Activated naive CD4-positive, alpha-beta T cell (primary cell): ENCODE data around the gene STXBP3.
"Not testable (repeated sequence)": the region's sequence is repeated elsewhere in the genome, so short reads cannot be mapped to it uniquely, and the experiment has no call there.

ENCODE experiments used
- DNase-seq, 4 experiments: peaks; one replicate each; lab custom pipeline; 2025; lab: John Stamatoyannopoulos, UW

Gene STXBP3

GRCh38 chr1:108728327-108728923, 18.0 kb upstream of the STXBP3 start:
- no peak for DNase-seq

- DNase-seq: no peak
Observed at GRCh38 chr1:108729481-108729880, 17.0 kb upstream of the STXBP3 start.

- no peak for DNase-seq
Observed at GRCh38 chr1:108732398-108732797, 14.1 kb upstream of the STXBP3 start.

GRCh38 chr1:108734171-108734865, 12.2 kb upstream of the STXBP3 start:
- DNase-seq: no peak

- DNase-seq: no peak
Observed at GRCh38 chr1:108742253-108742652, 4.2 kb upstream of the STXBP3 start.

GRCh38 chr1:108745980-108746381, 493 bp upstream of the STXBP3 start:
- no peak for DNase-seq

- DNase-seq: no peak
Observed at GRCh38 chr1:108747171-108747850, 837 bp downstream of the STXBP3 start.

- DNase-seq: no peak
Observed at GRCh38 chr1:108747898-108748297, 1.4 kb downstream of the STXBP3 start.

- DNase-seq: no peak
Observed at GRCh38 chr1:108749081-108749480, 2.6 kb downstream of the STXBP3 start.

GRCh38 chr1:108750476-108751181, 4.2 kb downstream of the STXBP3 start:
- DNase-seq: no peak

GRCh38 chr1:108753363-108753762, 6.9 kb downstream of the STXBP3 start:
- no peak for DNase-seq

GRCh38 chr1:108758796-108759195, 12.3 kb downstream of the STXBP3 start:
- DNase-seq: no peak

- DNase-seq: no peak
Observed at GRCh38 chr1:108767115-108767514, 20.6 kb downstream of the STXBP3 start.

- DNase-seq: no peak
Observed at GRCh38 chr1:108767708-108768107, 21.2 kb downstream of the STXBP3 start.

- no peak for DNase-seq
Observed at GRCh38 chr1:108777839-108778238, 31.4 kb downstream of the STXBP3 start.

- DNase-seq: no peak
Observed at GRCh38 chr1:108779455-108779854, 33.0 kb downstream of the STXBP3 start.

- DNase-seq: no peak
Observed at GRCh38 chr1:108780937-108781574, 34.6 kb downstream of the STXBP3 start.

- not testable (repeated sequence) for DNase-seq
Observed at GRCh38 chr1:108781575-108781944, 35.1 kb downstream of the STXBP3 start.

GRCh38 chr1:108785264-108785663, 38.8 kb downstream of the STXBP3 start:
- no peak for DNase-seq

- no peak for DNase-seq
Observed at GRCh38 chr1:108785880-108786279, 39.4 kb downstream of the STXBP3 start.

- no peak for DNase-seq
Observed at GRCh38 chr1:108791790-108792189, 45.3 kb downstream of the STXBP3 start.

- DNase-seq: no peak
Observed at GRCh38 chr1:108792420-108792819, 45.9 kb downstream of the STXBP3 start.
